K562 (cell line): Measurements from ENCODE around the gene HSF4. TPM values are rescaled to one million over a fixed set of nuclear protein-coding genes. Genes with fewer than 3 reads are reported as not detected.
"Not testable (repeated sequence)": the region's sequence is repeated elsewhere in the genome, so short reads cannot be mapped to it uniquely, and the experiment has no call there.

Experiments
- ATAC-seq: fragments of 200-7000 bp; cut with Tn5 transposase; 3 replicates; pipeline ENCODE4 v1.9.1; 2020; ENCODE audit warnings: moderate library complexity
- BruUV-seq: library from RNA; stranded (reverse); fragments of 400-500 nt; replicated peaks from 2 replicates; lab custom pipeline; 2021; lab: Mats Ljungman, UMichigan
- CTCF ChIA-PET: fragments of 300-600 bp; formaldehyde crosslinking; extraction: SDS; loops from one replicate; lab custom pipeline; 2021; ENCODE audit warnings: low intra/inter-chr PET ratio; lab: Yijun Ruan, JAX
- POLR2A ChIA-PET: fragments of 300-600, 350-650 bp; sonication (Branson Sonifier 250); formaldehyde crosslinking; extraction: SDS; loops from one replicate; lab custom pipeline; 2021; ENCODE audit warnings: antibody characterized with exemption, inconsistent platforms; lab: Yijun Ruan, JAX
- DNase-seq, 4 experiments: peaks; one replicate each; pipeline versions ENCODE4 v3.0.0 to v3.0.0-alpha.2; 2011 to 2018; ENCODE audit warnings: low spot score in 3 of 4, mixed read lengths in 3 of 4; ENCODE audit errors: extremely low read depth in 1 of 4
- FAIRE-seq: peaks from 2 replicates; lab custom pipeline; 2011; peaks lifted over from hg19 to GRCh38; lab: Jason Lieb, UNC
- H2AFZ ChIP-seq: 2 replicates; pipeline ENCODE4 v1.6.0; 2011; ENCODE audit warnings: low read depth, low read length, control low read depth, inconsistent platforms
- H3K27ac ChIP-seq: fragments of 200-600 bp; 3 replicates; pipeline ENCODE4 v1.8.0; 2011; ENCODE audit warnings: low read depth, mild to moderate bottlenecking, control low read depth, inconsistent platforms, low read length, moderate library complexity, mixed read lengths; ENCODE audit errors: extremely low read depth
- H3K27me3 ChIP-seq, 2 experiments: fragments of 300-600 bp in 1 of 2; 2 replicates in 1 of 2; 3 replicates in 1 of 2; pipeline versions ENCODE4 v1.6.0 to v1.8.0; 2011; ENCODE audit warnings: inconsistent platforms in 2 of 2, low read length in 2 of 2, mild to moderate bottlenecking in 1 of 2, mixed read lengths in 1 of 2, moderate library complexity in 1 of 2; ENCODE audit not compliant: control insufficient read depth in 2 of 2, insufficient read depth in 2 of 2
- H3K36me3 ChIP-seq: fragments of 300-600 bp; 3 replicates; pipeline ENCODE4 v1.8.0; 2011; ENCODE audit warnings: mild to moderate bottlenecking, low read length, inconsistent platforms; ENCODE audit not compliant: control insufficient read depth, insufficient read depth
- H3K4me1 ChIP-seq, 2 experiments: fragments of 200-600 bp in 1 of 2; replicated peaks in 1 of 2; 2 replicates in 1 of 2; 3 replicates in 1 of 2; pipeline versions ENCODE4 v1.5.1 to v1.8.0; 2011; ENCODE audit warnings: inconsistent platforms in 2 of 2, low read length in 2 of 2, mild to moderate bottlenecking in 1 of 2, mixed read lengths in 1 of 2, moderate library complexity in 1 of 2; ENCODE audit not compliant: control insufficient read depth in 2 of 2, insufficient read depth in 2 of 2
- H3K4me2 ChIP-seq: 2 replicates; pipeline ENCODE4 v1.6.1; 2011; ENCODE audit warnings: low read length, control low read depth, inconsistent platforms, mixed read lengths; ENCODE audit not compliant: insufficient read depth
- H3K4me3 ChIP-seq: fragments of 200-600 bp; sonication (generic), shearing (Covaris generic); 2 replicates; pipeline ENCODE4 v1.5.1; 2016; ENCODE audit warnings: control low read depth, inconsistent platforms
- H3K79me2 ChIP-seq: fragments of 200-600 bp; 3 replicates; pipeline ENCODE4 v1.8.0; 2011; ENCODE audit warnings: low read length, inconsistent platforms; ENCODE audit not compliant: control insufficient read depth, insufficient read depth
- H3K9ac ChIP-seq, 2 experiments: 2 replicates each; pipeline versions ENCODE4 v1.6.0 to v1.6.1; 2011; ENCODE audit warnings: low read depth in 2 of 2, low read length in 2 of 2, control low read depth in 1 of 2, inconsistent platforms in 1 of 2, mild to moderate bottlenecking in 1 of 2, mixed read lengths in 1 of 2; ENCODE audit not compliant: insufficient read depth in 1 of 2
- H3K9me1 ChIP-seq: one replicate; pipeline ENCODE4 v1.6.0; 2011; ENCODE audit warnings: inconsistent platforms, mild to moderate bottlenecking, low read length, moderate library complexity; ENCODE audit not compliant: control insufficient read depth, insufficient read depth
- H3K9me3 ChIP-seq: replicated peaks from 2 replicates; pipeline ENCODE4 v1.5.1; 2011; ENCODE audit warnings: low read depth, low read length, inconsistent platforms; ENCODE audit not compliant: control insufficient read depth, insufficient read depth
- H4K20me1 ChIP-seq: replicated peaks from 2 replicates; pipeline ENCODE4 v1.6.1; 2011; ENCODE audit warnings: low read length, inconsistent platforms, mixed read lengths; ENCODE audit not compliant: control insufficient read depth, insufficient read depth
- ARID1B ChIP-seq: fragments of 450-650 bp; IDR thresholded peaks from 2 replicates; pipeline ENCODE4 v1.6.1; 2016; ENCODE audit warnings: antibody characterized with exemption, mild to moderate bottlenecking, inconsistent platforms
- HDAC1 ChIP-seq, 2 experiments: fragments of 450-650 bp; IDR thresholded peaks; 2 replicates each; pipeline ENCODE4 v1.6.1; 2016 to 2017; ENCODE audit warnings: inconsistent platforms in 1 of 2, mild to moderate bottlenecking in 1 of 2, moderate library complexity in 1 of 2
- HMBOX1 ChIP-seq: sonication (generic); IDR thresholded peaks from 2 replicates; pipeline ENCODE4 v1.6.1; 2016
- HOXB6 ChIP-seq: fragments of 250-450 bp; sonication (Bioruptor Pico); IDR thresholded peaks from 2 replicates; pipeline ENCODE4 v1.5.1; 2022; ENCODE audit warnings: mild to moderate bottlenecking, borderline replicate concordance
- KAT8 ChIP-seq: fragments of 450-650 bp; IDR thresholded peaks from 2 replicates; pipeline ENCODE4 v1.6.1; 2016; ENCODE audit warnings: low read depth, mild to moderate bottlenecking
- MTA3 ChIP-seq: fragments of 450-650 bp; formaldehyde crosslinking; IDR thresholded peaks from 2 replicates; pipeline ENCODE4 v1.6.1; 2017; ENCODE audit warnings: mild to moderate bottlenecking, borderline replicate concordance
- PHF20 ChIP-seq: fragments of 450-650 bp; IDR thresholded peaks from 2 replicates; pipeline ENCODE4 v1.6.1; 2018; ENCODE audit not compliant: partially characterized antibody
- TCF3 ChIP-seq: sonication (generic); formaldehyde crosslinking; IDR thresholded peaks from 2 replicates; pipeline ENCODE4 v1.4.0; 2020; ENCODE audit warnings: mild to moderate bottlenecking, missing genetic modification reagents
- ZNF212 ChIP-seq: fragments of 450-650 bp; formaldehyde crosslinking; IDR thresholded peaks from 2 replicates; pipeline ENCODE4 v1.4.0; 2020; ENCODE audit warnings: mild to moderate bottlenecking
- ZNF408 ChIP-seq: fragments of 250-450 bp; sonication (Bioruptor Pico); IDR thresholded peaks from 2 replicates; pipeline ENCODE4 v1.4.0; 2020; ENCODE audit warnings: low read depth, mild to moderate bottlenecking, moderate library complexity
- ZNF699 ChIP-seq: fragments of 250-450 bp; sonication (Bioruptor Pico); IDR thresholded peaks from 2 replicates; pipeline ENCODE4 v1.8.0; 2021; ENCODE audit warnings: mild to moderate bottlenecking, moderate library complexity; ENCODE audit not compliant: insufficient replicate concordance
- WGBS: fragments of 100-300 bp; shearing (Covaris generic); methylation state at CpG from one replicate; pipeline ENCODE4 v1.1.6; 2016; ENCODE audit warnings: low coverage, mixed read lengths; ENCODE audit not compliant: insufficient coverage; ENCODE audit errors: missing lambda C conversion rate; 5-methylcytosine and 5-hydroxymethylcytosine counted together
- in situ Hi-C: fragments of 300-500 bp; cut with MboI; formaldehyde crosslinking; loops from 4 replicates; pipeline ENCODE4 v1.15.0; 2018; ENCODE audit warnings: inconsistent platforms, mixed read lengths
- intact Hi-C: fragments of 100-400 bp; cut with micrococcal nuclease; formaldehyde crosslinking; loops from 2 replicates; pipeline ENCODE4 v1.14.2; 2022
- polyA plus RNA-seq, 8 experiments: library from polyadenylated mRNA; depleted of rRNA in 4 of 8; stranded (reverse) in 5 of 8; unstranded in 3 of 8; fragments of >200 nt; fragmentation: Nextera tagmentation in 2 of 8; fragmentation: Illumina TruSeq in 1 of 8; extraction: Ambion mirVana in 2 of 8; extraction: Trizol in 1 of 8; gene quantifications; 2 replicates each; pipeline versions ENCODE4 v1.2.1 to v1.2.3, GENCODE V29; 2011 to 2014; ENCODE audit warnings: inconsistent platforms in 1 of 8, missing spikeins in 1 of 8
- total RNA-seq, 7 experiments: library from RNA; depleted of rRNA in 6 of 7; stranded (reverse); fragments of >200 nt in 6 of 7; fragmentation: Illumina TruSeq in 2 of 7; extraction: Trizol in 2 of 7; gene quantifications; 2 replicates each; pipeline versions ENCODE4 v1.2.1 to v1.2.3, GENCODE V29; 2011 to 2021; ENCODE audit warnings: low replicate concordance in 1 of 7

The HSF4 gene
- total and polyA plus RNA-seq, 9 of the 15 experiments (the other 6 are each of a cell fraction or from before 2014, with no cell fraction given) = 0.50 to 35.4 (median 8.8) TPM; not detected in 1

GRCh38 chr16:67117716-67118115, 46.8 kb upstream of the HSF4 start (continued):
- no peak for TF ChIP-seq ARID1B
- no peak for TF ChIP-seq ZNF212 (CRISPR knock-in tag)
- TF ChIP-seq MTA3 = no peak
- TF ChIP-seq PHF20 = no peak
- no peak for TF ChIP-seq ZNF699 (CRISPR knock-in tag)
- TF ChIP-seq TCF3 (CRISPR knock-in tag) = no peak
- TF ChIP-seq, all 486 proteins: peak for 0

- peaks cover 61% of the 10 kb centered on the region for H3K36me3 ChIP-seq
- no peaks in the 10 kb centered on the region for H3K27me3 ChIP-seq
- no peak for ATAC-seq
- peaks cover 3% of the 10 kb centered on the region; the same call in 1 of the 2 replicates for H4K20me1 ChIP-seq
- no peaks in the 10 kb centered on the region for H3K9me3 ChIP-seq
- no TSS peak for BruUV-seq
- no peak overlapping the region for H3K27ac ChIP-seq
- no peak overlapping the region for H2AFZ ChIP-seq
- peaks cover 0 to 3% of the 10 kb centered on the region in 2 experiments; a peak in 1 of 5 replicates for H3K4me1 ChIP-seq
- POLR2A ChIA-PET = interaction anchor here (1.0 kb wide), 2 partner anchors 9 to 15 kb away, joined by 3 read pairs; no protein-coding TSS in a partner anchor
- H3K79me2 ChIP-seq = peaks cover 18% of the 10 kb centered on the region
- FAIRE-seq = no peak
- no peaks in the 10 kb centered on the region for H3K9me1 ChIP-seq
- 72% methylated on average over 5 of the region's 5 CpGs for WGBS
- in situ Hi-C loops (no loop called here), intact Hi-C loops (no loop called here)
- no peak overlapping the region for H3K4me2 ChIP-seq
- H3K9ac ChIP-seq = no peak overlapping the region
- TF ChIP-seq ZNF408 (CRISPR knock-in tag) = no peak
- no peak for TF ChIP-seq HMBOX1
- no peak for TF ChIP-seq HDAC1 (IDR thresholded peaks at IDR 0.05)
- TF ChIP-seq KAT8 = no peak
- TF ChIP-seq HOXB6 = no peak
- H3K4me3 ChIP-seq = no peak overlapping the region
- DNase-seq = no peak
- CTCF ChIA-PET = no interaction called here
Measured at GRCh38 chr16:67120025-67120424, 44.5 kb upstream of the HSF4 start.

- intact Hi-C loops, H3K27ac ChIP-seq, H3K4me3 ChIP-seq, DNase-seq, H2AFZ ChIP-seq, H3K9me1 ChIP-seq, in situ Hi-C loops, H3K27me3 ChIP-seq, H4K20me1 ChIP-seq, FAIRE-seq, H3K4me1 ChIP-seq, H3K79me2 ChIP-seq, BruUV-seq, ATAC-seq, CTCF ChIA-PET, H3K9ac ChIP-seq, H3K4me2 ChIP-seq, POLR2A ChIA-PET, H3K9me3 ChIP-seq: not testable (repeated sequence)
- 80% methylated on average over 4 of the region's 5 CpGs for WGBS
- H3K36me3 ChIP-seq = peaks cover 65% of the 10 kb centered on the region
Measured at GRCh38 chr16:67122799-67123198, 41.7 kb upstream of the HSF4 start.
